Measurements from ENCODE around the gene PTPRG. TPM values are rescaled to one million over a fixed set of nuclear protein-coding genes. Genes with fewer than 3 reads are reported as not detected.

PTPRG gene
- total RNA-seq, 6 experiments from 2014 or later = 11.7 to 27.8 (median 14.7) TPM

DNA sequence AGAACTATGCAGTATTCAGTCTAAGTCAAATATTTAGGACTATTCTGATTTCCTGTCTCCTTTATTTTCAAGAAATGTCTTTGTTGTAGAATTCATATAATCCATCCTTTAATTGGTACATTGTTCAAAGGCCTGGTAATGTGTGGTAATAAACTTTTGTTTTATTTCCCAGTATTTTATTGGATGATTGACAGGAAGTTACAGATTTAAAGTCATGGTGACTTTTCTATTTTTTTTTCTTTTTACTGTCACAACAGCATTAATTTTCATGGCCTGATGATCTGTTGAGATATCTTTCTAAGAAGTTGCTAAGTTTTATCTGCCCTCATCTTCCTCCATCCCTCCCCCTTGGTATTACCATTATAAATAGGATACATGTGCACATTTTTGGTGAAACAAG is 161.7 kb downstream of the PTPRG start:
- TF ChIP-seq POLR2A (IDR thresholded peaks at IDR 0.05) = no peak
- TF ChIP-seq, protein P1, sequence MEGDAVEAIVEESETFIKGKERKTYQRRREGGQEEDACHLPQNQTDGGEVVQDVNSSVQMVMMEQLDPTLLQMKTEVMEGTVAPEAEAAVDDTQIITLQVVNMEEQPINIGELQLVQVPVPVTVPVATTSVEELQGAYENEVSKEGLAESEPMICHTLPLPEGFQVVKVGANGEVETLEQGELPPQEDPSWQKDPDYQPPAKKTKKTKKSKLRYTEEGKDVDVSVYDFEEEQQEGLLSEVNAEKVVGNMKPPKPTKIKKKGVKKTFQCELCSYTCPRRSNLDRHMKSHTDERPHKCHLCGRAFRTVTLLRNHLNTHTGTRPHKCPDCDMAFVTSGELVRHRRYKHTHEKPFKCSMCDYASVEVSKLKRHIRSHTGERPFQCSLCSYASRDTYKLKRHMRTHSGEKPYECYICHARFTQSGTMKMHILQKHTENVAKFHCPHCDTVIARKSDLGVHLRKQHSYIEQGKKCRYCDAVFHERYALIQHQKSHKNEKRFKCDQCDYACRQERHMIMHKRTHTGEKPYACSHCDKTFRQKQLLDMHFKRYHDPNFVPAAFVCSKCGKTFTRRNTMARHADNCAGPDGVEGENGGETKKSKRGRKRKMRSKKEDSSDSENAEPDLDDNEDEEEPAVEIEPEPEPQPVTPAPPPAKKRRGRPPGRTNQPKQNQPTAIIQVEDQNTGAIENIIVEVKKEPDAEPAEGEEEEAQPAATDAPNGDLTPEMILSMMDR (IDR thresholded peaks at IDR 0.05) = no peak
- Histone ChIP-seq H3K4me3 (no peak overlapping the region), H3K36me3 (no peaks in the 10 kb centered on the region), H3K27ac (no peak overlapping the region), H3K9me3 (no peaks in the 10 kb centered on the region), H3K4me1 (peaks cover 0 to 17% (median 0%) of the 10 kb centered on the region in 4 donors), H3K27me3 (no peaks in the 10 kb centered on the region)
- intact Hi-C loops (cut with DNase I) = no loop called here
- no peak for DNase-seq
- no peak for ATAC-seq

DNA sequence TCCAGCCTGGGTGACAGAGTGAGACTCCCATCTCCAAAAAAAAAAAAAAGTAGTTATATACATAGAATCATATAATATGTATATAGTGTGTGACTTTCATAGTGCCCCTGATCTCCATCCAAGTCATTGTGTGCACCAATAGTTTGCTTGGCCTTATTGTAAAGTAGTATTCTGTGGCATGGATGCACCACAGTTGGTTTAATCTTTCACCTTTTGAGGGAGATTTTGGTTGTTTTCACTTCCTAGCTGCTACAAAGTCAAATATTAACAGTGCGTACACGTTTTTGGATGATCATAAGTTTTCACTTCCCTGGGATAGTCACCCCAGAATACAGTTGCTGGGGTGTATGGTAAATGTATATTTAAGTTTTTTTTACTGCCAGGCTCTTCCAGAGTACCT is 162.8 kb downstream of the PTPRG start:
- DNase-seq = no peak
- H3K27me3 ChIP-seq = no peaks in the 10 kb centered on the region
- intact Hi-C loops (cut with DNase I) = no loop called here
- no peak for ATAC-seq
- no peak overlapping the region for H3K27ac ChIP-seq
- H3K4me3 ChIP-seq = no peak overlapping the region
- TF ChIP-seq, protein P1 (IDR thresholded peaks at IDR 0.05) = no peak
- TF ChIP-seq POLR2A (IDR thresholded peaks at IDR 0.05) = no peak
- no peaks in the 10 kb centered on the region for H3K36me3 ChIP-seq
- 56% methylated on average over 2 of the region's 2 CpGs for WGBS (ENCODE audit: insufficient coverage, low coverage, low lambda C conversion rate, missing lambda C conversion rate)
- peaks cover 0 to 13% (median 0%) of the 10 kb centered on the region in 4 donors for H3K4me1 ChIP-seq
- H3K9me3 ChIP-seq = no peaks in the 10 kb centered on the region

DNA sequence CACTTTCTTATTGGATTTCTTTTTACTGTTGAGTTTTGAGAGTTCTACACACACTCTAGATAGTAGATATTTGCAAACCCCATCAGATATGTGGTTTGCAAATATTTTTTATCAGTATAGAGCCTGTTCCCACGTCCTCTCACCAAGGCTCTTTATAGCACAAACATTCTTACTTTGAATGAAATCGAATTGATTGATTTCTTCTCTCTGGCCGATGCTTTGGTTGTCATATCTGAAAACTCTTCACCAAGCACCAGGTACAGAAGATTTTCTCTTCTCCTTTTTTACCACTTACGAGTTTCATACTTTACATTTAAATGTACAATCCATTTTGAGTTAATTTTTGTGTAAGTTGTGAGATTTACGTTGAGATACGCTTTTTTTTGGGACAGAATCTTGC is 163.4 kb downstream of the PTPRG start:
- H3K27ac ChIP-seq = no peak overlapping the region
- H3K27me3 ChIP-seq = no peaks in the 10 kb centered on the region
- WGBS (ENCODE audit: insufficient coverage, low coverage, low lambda C conversion rate, missing lambda C conversion rate) = 64% methylated on average over 5 of the region's 6 CpGs
- no peak overlapping the region for H3K4me3 ChIP-seq
- intact Hi-C loops (cut with DNase I) = no loop called here
- ATAC-seq (no peak), DNase-seq (no peak)
- no peaks in the 10 kb centered on the region for H3K9me3 ChIP-seq
- H3K36me3 ChIP-seq = no peaks in the 10 kb centered on the region
- no peak for TF ChIP-seq POLR2A (IDR thresholded peaks at IDR 0.05)
- TF ChIP-seq, protein P1 (IDR thresholded peaks at IDR 0.05) = no peak
- peaks cover 0 to 18% (median 0%) of the 10 kb centered on the region in 4 donors for H3K4me1 ChIP-seq

DNA sequence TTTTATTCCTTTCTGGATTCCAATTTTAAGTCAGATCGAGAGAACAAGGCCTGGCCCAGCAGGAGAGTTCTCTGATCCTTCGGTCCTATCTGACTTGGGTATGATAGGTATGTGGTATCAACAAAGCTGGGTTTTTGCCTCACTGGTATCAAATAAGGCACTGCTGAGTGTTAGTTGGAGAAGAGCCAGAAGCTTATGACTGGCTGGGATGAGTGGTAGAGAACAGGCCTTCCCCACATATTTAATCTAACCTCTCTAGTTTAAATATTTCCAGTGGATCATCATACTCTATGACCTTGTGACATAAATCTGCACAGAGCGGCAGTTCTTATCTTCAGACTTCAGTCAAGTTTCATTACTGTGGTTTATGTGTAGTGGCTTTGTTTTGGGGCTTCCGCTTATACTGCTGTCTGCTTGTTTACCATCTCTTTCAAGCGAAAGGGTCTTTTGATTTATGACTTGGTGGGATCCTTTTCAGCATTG is 164.5 kb downstream of the PTPRG start:
- H3K27me3 ChIP-seq = no peaks in the 10 kb centered on the region
- no peak overlapping the region for H3K27ac ChIP-seq
- no peaks in the 10 kb centered on the region for H3K36me3 ChIP-seq
- ATAC-seq (peak in 3 of 4 donors; percentile 33 to 68 (median 54)), DNase-seq (no peak)
- TF ChIP-seq POLR2A (IDR thresholded peaks at IDR 0.05) = no peak
- TF ChIP-seq, protein P1 (IDR thresholded peaks at IDR 0.05) = no peak
- intact Hi-C loops (cut with DNase I) = no loop called here
- H3K9me3 ChIP-seq = no peaks in the 10 kb centered on the region
- peaks cover 0 to 28% (median 2%) of the 10 kb centered on the region in 4 donors for H3K4me1 ChIP-seq
- no peak overlapping the region for H3K4me3 ChIP-seq
- WGBS (ENCODE audit: insufficient coverage, low coverage, low lambda C conversion rate, missing lambda C conversion rate) = 39% methylated on average over 5 of the region's 5 CpGs

DNA sequence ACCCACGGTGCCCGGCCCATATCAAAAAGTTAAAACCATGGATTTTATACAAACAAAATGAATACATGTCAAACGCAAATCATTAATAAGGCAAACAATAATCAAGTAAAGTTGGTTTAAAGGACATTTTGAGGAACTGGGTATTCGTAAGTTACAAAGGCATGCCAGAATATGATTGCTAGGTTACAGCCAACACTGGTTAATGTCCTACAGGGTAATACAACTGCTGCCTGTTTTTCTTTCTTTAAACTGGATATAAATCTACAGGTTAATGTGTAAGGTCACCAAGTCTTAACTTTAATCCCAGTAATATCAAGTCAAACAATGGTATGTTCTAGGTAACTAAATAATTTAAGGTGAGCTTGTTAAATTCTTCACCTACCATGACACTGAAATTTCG is 166.1 kb downstream of the PTPRG start:
- no peak overlapping the region for H3K27ac ChIP-seq
- DNase-seq (no peak), ATAC-seq (no peak)
- H3K9me3 ChIP-seq = no peaks in the 10 kb centered on the region
- peaks cover 0 to 29% (median 2%) of the 10 kb centered on the region in 4 donors for H3K4me1 ChIP-seq
- WGBS (ENCODE audit: insufficient coverage, low coverage, low lambda C conversion rate, missing lambda C conversion rate) = 76% methylated on average over 5 of the region's 5 CpGs
- intact Hi-C loops (cut with DNase I) = no loop called here
- H3K36me3 ChIP-seq = no peaks in the 10 kb centered on the region
- TF ChIP-seq POLR2A (IDR thresholded peaks at IDR 0.05) = no peak
- TF ChIP-seq, protein P1 (IDR thresholded peaks at IDR 0.05) = no peak
- H3K4me3 ChIP-seq = no peak overlapping the region
- H3K27me3 ChIP-seq = no peaks in the 10 kb centered on the region

Measured in right lobe of liver (tissue), 6 donors.